ENCODE measurements around the gene SLC38A3.

- TF ChIP-seq POLR2A (IDR thresholded peaks at IDR 0.05) = no peak
- no peak for TF ChIP-seq CTCF (IDR thresholded peaks at IDR 0.05)
These were observed 10.1 kb upstream of the SLC38A3 start for GRCh38 chr3:50194903-50195500.

Measured in esophagus squamous epithelium (tissue), 4 donors.